ENCODE data around the gene MUTYH.
A peak's percentile ranks its signal among the peaks of the same experiment; 100 is the strongest.

MUTYH gene

GRCh38 chr1:45348966-45349677 lies 8.9 kb upstream of the MUTYH start:
- no peak for DNase-seq

GRCh38 chr1:45348609-45348965 lies 8.3 kb upstream of the MUTYH start:
- no peak for DNase-seq

GRCh38 chr1:45348020-45348419 lies 7.8 kb upstream of the MUTYH start:
- DNase-seq = no peak

DNA sequence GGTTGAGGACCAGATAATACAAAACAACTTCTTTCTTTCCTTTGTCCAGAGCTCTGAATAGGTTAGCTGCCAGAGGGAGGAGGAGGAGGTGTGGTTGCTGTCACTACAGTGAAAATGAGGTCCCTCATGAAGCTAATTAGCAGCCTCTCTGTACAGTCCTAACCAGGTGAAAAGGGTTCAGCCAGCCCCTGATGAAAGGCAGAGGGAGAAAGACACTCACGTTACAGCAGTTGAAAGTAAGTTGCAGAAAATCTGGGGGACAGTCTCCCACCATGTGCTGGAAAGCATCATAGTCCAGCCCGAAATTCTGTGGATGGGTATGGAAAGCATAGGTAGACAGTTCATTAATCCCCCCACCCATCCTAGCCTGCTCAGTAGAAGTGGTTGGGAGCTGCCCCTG lies 6.2 kb upstream of the MUTYH start:
- no peak for DNase-seq

DNA sequence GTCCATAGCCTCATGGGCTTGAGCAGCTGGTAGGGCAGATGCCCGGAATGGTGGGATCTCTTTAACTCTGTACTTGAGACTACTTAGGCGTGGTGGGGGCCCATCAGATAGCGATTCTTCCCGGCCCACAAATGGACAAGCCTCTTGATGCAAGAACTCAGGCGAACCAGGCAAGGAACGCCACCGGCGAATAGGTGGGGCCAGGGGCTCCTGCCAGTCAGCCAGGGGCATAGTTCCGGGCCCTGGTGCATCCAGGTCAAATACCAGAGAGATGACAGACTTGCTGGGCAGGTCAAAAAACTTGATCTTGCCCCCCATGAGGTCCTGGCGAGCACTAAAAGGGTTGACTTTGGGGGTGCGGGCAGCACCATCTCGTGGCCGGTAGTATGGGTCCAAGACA lies 4.8 kb upstream of the MUTYH start:
- DNase-seq = no peak

- DNase-seq = no peak
Observed at GRCh38 chr1:45344499-45344898, 4.3 kb upstream of the MUTYH start.

- DNase-seq = peak in 1 of 2 donors; percentile 23
Observed at GRCh38 chr1:45340816-45341466, 701 bp upstream of the MUTYH start.

DNA sequence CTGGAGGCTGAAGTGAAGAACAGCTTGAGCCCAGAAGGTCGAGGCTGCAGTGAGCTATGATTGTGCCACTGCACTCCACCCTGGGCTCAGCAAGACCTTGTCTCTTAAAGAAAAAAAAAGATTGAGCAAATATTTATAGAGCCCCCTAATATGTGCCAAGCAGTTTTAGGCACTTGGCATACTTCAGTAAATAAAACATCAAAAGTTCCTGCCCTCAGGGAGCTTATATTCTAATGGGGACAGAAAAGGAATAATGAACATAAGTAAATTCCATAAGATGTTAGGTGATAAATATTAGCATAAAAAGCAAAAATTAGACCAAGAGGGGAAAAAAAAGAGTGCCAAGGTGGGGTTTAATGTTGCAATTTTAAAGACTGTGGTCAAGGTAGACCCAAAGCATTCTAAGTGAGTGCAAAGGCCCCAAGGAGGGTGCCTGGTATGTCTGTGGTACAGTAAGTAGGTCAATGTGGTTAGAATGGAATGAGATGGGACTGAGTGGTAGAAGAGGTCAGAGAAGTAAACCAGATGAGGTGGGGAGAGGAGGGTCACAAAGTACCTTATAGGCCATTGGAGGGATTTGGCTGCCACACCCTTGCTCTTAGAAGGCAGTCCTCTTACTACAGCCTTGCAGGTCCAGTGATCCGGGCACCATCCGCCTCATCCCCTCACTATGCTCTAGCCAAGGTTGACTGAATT lies 2.5 kb downstream of the MUTYH start:
- no peak for DNase-seq

GRCh38 chr1:45335855-45336324 lies 4.3 kb downstream of the MUTYH start:
- DNase-seq = no peak

DNA sequence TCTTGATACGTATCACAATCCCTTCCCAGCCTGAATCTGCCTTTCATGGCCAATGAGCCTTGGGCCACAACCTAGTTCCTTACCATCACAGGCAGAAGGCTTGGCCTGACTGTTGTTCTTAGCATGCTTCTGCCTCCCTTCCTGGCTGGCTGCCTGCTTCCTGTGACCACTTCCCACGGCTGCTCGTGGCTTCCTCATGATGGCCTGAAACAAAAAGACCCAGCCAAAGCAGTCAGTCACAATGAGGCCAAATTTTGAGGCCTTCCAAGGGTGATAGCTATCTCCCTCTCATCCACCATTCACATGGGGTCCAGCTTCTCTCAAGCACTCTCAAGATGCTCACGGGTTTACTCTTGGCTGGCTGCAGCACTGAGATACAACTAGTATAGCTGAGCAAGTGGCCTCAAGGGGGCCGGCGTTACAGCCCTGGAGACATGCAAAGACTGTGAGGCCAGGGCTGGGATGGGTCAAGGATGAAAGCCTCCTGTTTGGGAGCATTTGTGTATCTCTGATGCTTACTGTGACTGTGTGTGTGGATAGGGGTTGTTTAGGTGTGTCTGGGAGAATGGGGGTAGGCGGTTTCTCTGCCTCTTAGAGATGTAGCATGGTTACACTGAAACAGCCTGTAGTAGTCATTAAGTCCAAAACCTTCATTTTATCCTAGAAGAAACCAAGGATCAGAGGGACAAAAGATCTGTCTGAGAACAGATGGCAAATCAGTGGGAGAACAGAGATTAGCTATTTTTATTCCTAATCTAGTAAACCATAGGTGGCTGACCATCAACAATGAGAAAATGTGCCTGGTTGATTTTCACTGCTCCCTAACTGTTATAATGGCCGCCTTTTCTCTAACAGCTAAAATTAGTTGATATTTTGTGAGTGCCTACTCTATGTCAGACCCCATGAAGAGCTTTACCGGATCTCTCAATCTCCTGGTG lies 5.7 kb downstream of the MUTYH start:
- DNase-seq = peak; percentile 33 to 46

- no peak for DNase-seq
Observed at GRCh38 chr1:45332346-45332720, 7.9 kb downstream of the MUTYH start.

DNA sequence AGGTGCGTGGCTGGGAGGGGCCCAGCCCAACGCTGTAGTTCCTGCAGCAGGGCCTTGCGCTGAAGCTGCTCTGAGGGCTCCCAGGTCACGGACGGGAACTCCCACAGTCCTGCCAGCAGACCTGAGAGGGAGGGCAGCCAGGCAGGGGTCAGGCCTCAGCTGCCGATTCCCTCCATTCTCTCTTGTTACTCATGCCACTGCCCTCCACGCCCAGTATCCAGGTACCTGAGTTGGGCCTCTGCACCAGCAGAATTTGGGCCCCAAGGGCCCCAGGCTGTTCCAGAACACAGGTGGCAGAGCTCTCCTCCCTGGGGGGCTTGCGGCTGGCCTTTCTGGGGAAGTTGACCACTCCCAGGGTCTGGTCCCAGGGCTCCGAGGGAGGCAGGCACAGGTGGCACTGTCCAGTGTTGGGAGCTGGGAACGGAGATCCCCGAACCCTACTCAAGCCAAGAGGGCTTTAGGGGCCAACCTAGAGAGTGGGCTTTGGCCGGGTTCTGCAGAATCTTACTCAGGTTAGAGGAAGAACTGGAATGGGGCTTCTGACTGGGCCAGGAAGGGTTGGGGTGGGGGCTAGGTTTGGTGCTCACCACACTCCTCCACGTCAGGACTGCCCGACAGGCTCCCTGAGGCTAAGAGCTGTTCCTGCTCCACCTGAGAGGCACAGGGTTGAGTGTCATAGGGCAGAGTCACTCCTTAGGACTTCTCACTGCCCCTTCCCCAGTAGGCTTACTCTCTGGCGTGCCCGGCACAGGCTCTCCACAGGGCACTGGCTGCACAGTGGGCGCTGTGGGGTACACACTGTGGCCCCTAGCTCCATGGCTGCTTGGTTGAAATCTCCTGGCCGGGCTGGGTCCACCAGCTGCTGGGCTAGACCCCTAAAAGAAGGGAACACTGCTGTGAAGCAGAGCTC lies 8.5 kb downstream of the MUTYH start:
- DNase-seq = no peak

DNA sequence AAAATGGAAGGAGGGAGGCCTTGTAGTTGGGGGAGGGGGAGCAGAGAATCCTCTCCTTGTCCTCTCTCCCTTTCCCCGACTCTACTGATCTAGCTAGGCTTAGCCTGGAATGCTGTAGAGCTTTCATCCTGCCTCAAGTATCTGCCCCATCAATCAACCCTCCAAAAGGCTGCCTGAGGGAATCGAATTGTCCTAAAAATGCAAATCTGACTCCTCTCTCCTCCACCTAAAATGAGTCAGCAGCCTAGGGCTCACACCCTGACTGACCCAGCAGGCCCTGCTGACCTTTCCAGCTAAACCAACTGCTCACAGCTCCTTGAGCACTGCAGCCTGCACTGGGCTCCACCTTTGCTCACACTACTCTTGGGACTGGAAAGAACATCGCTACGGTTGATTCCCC lies 10.8 kb downstream of the MUTYH start:
- DNase-seq = no peak

DNA sequence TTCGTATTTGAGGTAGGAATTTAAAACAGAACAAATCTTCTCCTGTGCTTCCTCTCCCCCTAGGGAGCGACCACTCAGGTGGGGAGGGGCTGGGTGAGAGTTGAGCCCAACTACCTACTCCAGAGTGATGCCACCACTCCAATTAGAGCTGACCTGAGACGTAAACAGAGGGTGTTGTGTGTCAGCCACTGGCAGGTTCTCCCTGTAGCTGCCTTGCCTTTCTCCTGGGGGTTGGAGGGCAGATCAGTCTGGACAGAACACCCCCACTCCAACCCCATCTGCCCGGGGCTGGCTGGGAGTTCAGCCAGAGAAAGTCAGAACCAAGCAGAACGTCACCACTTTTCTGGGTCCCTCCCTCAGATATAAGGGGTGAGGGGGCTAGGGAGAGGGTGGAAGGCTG lies 11.6 kb downstream of the MUTYH start:
- no peak for DNase-seq

GRCh38 chr1:45327644-45328515 lies 12.4 kb downstream of the MUTYH start:
- no peak for DNase-seq

DNA sequence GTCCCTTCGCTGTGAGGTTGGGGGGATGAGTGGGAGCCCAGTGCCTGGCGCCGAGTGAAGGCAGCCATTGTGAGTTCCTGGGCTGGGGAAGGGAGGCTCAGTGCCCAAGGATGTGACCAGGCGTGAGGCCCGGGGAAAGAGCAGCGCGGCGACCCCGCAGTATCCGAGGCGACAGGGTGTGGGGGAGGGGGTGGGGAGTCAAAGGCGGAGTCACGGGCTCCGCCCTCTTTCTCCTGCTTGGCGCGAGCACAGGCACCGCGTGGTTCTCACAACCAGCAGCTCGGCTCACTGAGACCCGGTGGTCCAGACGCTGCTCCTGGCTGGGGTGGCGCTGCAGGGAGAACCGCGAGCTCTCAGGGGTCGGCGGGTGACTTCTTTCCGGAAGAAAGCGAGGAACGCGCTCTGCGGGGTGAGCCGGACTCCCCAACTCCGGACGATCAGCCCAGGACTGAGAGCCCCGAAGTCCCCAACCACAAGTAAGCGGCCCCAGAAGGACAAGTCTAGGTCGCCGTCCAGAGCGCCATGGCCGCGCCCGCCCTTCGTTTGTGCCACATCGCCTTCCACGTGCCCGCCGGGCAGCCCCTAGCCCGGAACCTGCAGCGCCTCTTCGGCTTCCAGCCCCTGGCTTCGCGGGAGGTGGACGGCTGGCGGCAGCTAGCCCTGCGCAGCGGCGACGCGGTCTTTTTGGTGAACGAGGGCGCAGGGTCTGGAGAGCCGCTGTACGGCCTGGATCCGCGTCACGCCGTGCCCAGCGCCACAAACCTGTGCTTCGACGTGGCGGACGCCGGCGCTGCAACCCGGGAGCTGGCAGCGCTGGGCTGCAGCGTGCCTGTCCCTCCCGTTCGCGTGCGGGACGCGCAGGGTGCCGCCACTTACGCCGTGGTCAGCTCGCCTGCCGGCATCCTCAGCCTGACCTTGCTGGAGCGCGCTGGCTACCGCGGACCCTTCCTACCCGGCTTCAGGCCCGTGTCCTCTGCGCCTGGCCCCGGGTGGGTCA lies 13.3 kb downstream of the MUTYH start, which contains the start of gene HPDL:
HPDL (plus strand) TSS at position 269 of the 997 bp plus-strand sequence; CDS start at position 523, 254 bp downstream.
- peak in 1 of 2 donors; percentile 14 for DNase-seq

DNA sequence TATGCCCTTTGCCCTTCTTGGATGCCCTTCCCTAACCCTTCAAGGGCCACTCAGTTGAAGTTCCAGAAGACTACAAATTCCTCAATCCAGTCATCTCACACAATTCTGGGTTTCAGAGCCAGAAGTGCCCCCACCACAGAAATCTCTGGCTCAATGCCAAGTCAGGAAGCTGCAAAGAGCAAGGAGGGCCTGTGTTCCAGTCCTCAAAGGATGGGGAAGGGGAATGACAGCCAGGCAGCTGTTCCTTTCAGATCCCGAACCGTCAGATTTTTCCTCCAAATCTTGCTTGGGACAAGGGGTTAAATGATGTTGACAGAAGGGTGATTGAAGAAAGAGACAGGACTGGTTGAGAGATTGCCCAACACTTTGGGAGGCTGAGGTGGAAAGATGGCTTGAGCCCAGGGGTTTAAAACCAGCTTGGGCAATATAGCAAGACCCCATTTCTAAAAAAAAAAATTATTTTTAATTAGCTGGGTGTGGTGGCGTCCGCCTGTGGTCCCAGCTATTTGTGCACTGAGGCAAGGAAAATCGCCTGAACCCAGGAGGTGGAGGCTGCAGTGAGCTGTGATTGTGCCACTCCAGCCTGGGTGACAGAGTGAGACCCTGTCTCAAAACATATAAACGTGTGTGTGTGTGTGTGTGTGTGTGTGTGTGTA lies 14.3 kb downstream of the MUTYH start:
- DNase-seq = no peak

- no peak for DNase-seq
Observed at GRCh38 chr1:45322486-45323040, 17.7 kb downstream of the MUTYH start.
